Measurements from ENCODE around the gene SLC66A2. TPM values are rescaled to one million over a fixed set of nuclear protein-coding genes. Genes with fewer than 3 reads are reported as not detected.

SLC66A2 gene
- total and polyA plus RNA-seq, 10 donors, result 28.7 to 61.9 (median 50.0) TPM

DNA sequence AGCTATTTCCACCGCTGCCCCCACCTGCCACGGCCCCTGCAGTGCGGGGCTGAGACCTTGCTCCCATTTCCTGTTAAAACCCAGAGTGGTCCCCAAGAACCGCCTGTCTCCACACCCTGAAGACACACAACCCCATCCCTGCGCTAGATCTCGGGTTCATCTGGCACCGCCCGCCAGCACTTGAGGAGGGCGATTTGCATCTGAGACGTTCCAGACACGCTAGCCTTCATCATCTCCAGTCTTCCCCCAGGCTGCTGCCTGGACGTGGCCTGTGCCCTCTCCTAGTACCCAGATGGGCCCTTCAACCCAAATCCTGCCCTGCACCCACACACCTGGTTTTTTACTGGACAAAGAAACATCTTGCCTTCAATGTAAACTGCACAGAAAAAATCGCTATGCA, 49.8 kb downstream of the SLC66A2 start:
- whole genome bisulfite sequencing, 5 donors, result 87 to 96% (median 94%) methylated on average over 13 of the region's 13 CpGs
- DNase-seq, result peak; percentile 53
- TF ChIP-seq POLR2A (IDR thresholded peaks at IDR 0.05) (no peak), POLR2AphosphoS5 (IDR thresholded peaks at IDR 0.05) (no peak)
- TF ChIP-seq, protein P1, sequence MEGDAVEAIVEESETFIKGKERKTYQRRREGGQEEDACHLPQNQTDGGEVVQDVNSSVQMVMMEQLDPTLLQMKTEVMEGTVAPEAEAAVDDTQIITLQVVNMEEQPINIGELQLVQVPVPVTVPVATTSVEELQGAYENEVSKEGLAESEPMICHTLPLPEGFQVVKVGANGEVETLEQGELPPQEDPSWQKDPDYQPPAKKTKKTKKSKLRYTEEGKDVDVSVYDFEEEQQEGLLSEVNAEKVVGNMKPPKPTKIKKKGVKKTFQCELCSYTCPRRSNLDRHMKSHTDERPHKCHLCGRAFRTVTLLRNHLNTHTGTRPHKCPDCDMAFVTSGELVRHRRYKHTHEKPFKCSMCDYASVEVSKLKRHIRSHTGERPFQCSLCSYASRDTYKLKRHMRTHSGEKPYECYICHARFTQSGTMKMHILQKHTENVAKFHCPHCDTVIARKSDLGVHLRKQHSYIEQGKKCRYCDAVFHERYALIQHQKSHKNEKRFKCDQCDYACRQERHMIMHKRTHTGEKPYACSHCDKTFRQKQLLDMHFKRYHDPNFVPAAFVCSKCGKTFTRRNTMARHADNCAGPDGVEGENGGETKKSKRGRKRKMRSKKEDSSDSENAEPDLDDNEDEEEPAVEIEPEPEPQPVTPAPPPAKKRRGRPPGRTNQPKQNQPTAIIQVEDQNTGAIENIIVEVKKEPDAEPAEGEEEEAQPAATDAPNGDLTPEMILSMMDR (IDR thresholded peaks at IDR 0.05 in 8 of 11, conservative IDR thresholded peaks at IDR 0.05 in 3 of 11), result no peak
- intact Hi-C loops (cut with DNase I; ENCODE audit: low total_unique reads), result no loop called here
- H3K36me3 ChIP-seq, result peaks cover 0 to 63% (median 23%) of the 10 kb centered on the region in 6 donors
- peaks cover 3 to 78% (median 37%) of the 10 kb centered on the region in 8 donors for H3K9me3 ChIP-seq
- no peaks in the 10 kb centered on the region for H3K27me3 ChIP-seq (replicated peaks in 1 of 7)
- H3K4me3 ChIP-seq, result no peak overlapping the region
- H3K27ac ChIP-seq, result no peak overlapping the region
- peaks cover 0 to 2% (median 0%) of the 10 kb centered on the region in 6 donors for H3K4me1 ChIP-seq

DNA sequence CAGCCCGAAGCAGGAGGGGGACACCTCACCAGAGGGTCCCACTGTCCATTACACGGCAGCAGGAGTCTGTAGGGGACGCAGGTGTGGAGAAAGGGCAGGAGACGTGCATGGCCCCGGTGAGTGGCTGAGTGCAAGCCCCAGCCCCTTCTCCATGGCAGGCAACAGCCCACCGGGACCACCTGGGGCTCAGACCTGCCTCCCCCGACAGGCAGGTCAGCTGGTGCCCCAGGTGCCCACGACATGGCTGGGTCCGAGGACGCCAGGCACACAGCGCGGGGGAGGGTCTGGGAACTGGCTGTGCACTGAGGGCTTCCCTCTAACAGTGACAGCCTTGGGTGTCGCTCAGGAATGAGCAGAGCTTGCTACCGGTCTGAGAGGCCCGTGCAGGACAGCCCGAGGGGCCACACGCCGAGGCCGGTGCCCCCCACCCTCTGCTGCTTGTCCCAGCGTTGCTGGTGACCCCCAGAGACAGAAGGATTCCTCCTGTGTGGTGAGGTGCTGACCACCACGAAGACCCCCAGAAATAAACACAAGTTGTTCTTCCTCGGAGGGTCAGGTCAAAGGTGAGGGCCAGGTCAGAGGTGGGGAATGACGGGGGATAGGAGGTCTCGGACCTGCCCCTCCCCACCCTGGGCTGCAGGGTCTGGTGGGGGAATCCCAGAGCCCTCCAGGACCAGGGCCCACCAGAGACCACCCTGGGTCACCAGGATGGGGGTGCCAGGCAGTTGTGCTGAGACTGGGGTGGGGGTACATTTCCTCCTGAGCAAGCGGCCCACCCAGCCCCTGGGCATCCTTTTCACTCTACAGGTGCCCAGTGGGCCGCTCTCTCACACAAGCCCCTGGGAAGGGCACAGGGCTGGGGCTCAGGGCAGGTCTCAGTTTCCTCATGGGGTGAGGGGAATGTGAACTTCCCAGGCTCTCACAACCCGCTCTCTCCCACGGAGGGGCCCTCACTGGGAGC, 50.6 kb downstream of the SLC66A2 start:
- TF ChIP-seq, protein P1 (IDR thresholded peaks at IDR 0.05 in 8 of 11, conservative IDR thresholded peaks at IDR 0.05 in 3 of 11), result no peak
- TF ChIP-seq POLR2AphosphoS5 (IDR thresholded peaks at IDR 0.05), result peak in 1 of 3 donors; percentile 49
- H3K27me3 ChIP-seq (replicated peaks in 1 of 7), result no peaks in the 10 kb centered on the region
- no peak overlapping the region for H3K27ac ChIP-seq
- intact Hi-C loops (cut with DNase I; ENCODE audit: low total_unique reads), result no loop called here
- no peak overlapping the region for H3K4me3 ChIP-seq
- H3K36me3 ChIP-seq, result peaks cover 0 to 61% (median 23%) of the 10 kb centered on the region in 6 donors
- peaks cover 0 to 2% (median 0%) of the 10 kb centered on the region in 6 donors for H3K4me1 ChIP-seq
- WGBS, 5 donors, result 93 to 96% (median 95%) methylated on average over 20 to 28 of the region's 28 CpGs
- peaks cover 3 to 85% (median 44%) of the 10 kb centered on the region in 8 donors for H3K9me3 ChIP-seq
- DNase-seq, result peak; percentile 61

DNA sequence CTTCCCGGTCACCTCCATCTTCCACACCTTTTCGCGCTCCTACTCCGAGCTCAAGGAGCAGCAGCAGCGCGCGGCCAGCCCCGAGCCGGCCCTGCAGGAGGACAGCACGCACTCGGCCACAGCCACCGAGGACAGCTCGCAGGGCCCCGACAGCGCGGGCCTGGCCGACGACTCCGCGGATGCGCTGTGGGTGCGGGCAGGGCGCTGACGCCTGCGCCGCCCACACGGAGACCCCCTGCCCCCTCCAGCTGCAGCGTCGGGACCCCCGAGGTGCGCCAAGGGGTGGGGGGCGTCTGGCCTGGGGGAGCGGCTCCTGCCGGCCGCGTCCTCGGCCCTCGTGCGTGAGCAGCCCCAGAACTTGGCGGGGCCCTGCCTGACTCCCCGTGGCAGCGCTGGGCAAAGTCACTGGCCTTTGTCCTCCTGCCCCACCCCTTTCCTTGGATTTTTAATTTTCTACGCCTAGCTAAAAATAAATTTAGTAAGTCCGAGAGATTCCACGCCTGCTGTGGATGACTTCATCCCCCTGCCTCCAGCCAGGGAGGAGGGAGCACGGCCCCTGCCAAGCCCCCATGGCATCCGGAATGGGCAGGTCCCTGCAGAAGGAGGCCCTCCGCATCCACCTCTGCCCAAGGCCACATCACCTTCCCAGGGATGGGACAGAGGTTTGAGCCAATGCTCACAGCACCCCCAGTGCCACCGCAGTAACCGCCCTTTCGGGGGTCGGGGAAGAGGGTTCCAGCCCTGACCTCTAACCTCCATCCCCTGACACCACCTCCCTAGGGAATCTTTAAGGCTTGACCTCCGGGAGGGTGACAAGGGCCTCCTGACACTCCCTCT, 51.6 kb downstream of the SLC66A2 start:
- intact Hi-C loops (cut with DNase I; ENCODE audit: low total_unique reads), result no loop called here
- Histone ChIP-seq H3K27me3 (replicated peaks in 1 of 7) (no peaks in the 10 kb centered on the region), H3K4me3 (no peak overlapping the region), H3K36me3 (peaks cover 0 to 51% (median 23%) of the 10 kb centered on the region in 6 donors), H3K27ac (no peak overlapping the region), H3K9me3 (peaks cover 3 to 96% (median 55%) of the 10 kb centered on the region in 8 donors), H3K4me1 (no peaks in the 10 kb centered on the region)
- peak; percentile 1 to 7 (median 6) for TF ChIP-seq POLR2AphosphoS5 (IDR thresholded peaks at IDR 0.05)
- TF ChIP-seq POLR2A (IDR thresholded peaks at IDR 0.05), result no peak
- TF ChIP-seq, protein P1 (IDR thresholded peaks at IDR 0.05 in 8 of 11, conservative IDR thresholded peaks at IDR 0.05 in 3 of 11), result no peak
- no peak for DNase-seq
- 75 to 92% (median 86%) methylated on average over 33 to 53 of the region's 53 CpGs for WGBS, 5 donors
